Spinal cord (tissue), 10 donors: ENCODE results near the gene TWIST1. TPM values are rescaled to one million over a fixed set of nuclear protein-coding genes. Genes with fewer than 3 reads are reported as not detected.

Experiments used
- DNase-seq, 6 donors: peaks; one replicate each; pipeline versions ENCODE4 v3.0.0 to v3.0.0-alpha.2; 2013 to 2015; ENCODE audit warnings: low spot score in 6 of 6, low read depth in 4 of 6
- H3K27ac ChIP-seq: one replicate; pipeline ENCODE4 v1.5.1; 2013; ENCODE audit warnings: low read depth, low read length, control low read depth
- H3K27me3 ChIP-seq: one replicate; pipeline ENCODE4 v1.6.1; 2013; ENCODE audit warnings: low read length; ENCODE audit not compliant: control insufficient read depth, insufficient read depth
- H3K36me3 ChIP-seq: one replicate; pipeline ENCODE4 v1.6.1; 2013; ENCODE audit warnings: low read length; ENCODE audit not compliant: control insufficient read depth, insufficient read depth
- H3K4me1 ChIP-seq: one replicate; pipeline ENCODE4 v1.6.1; 2013; ENCODE audit warnings: low read length; ENCODE audit not compliant: control insufficient read depth, insufficient read depth
- H3K4me3 ChIP-seq: one replicate; pipeline ENCODE4 v1.5.1; 2013; ENCODE audit warnings: low read depth, low read length, control low read depth
- H3K9me3 ChIP-seq: one replicate; pipeline ENCODE4 v1.6.1; 2013; ENCODE audit warnings: low read length; ENCODE audit not compliant: control insufficient read depth, insufficient read depth
- WGBS: methylation state at CpG from one replicate; pipeline ENCODE4 v1.1.5; 2013; ENCODE audit warnings: missing lambda C conversion rate; ENCODE audit not compliant: insufficient coverage; 5-methylcytosine and 5-hydroxymethylcytosine counted together
- polyA plus RNA-seq, 2 donors: library from polyadenylated mRNA; unstranded; fragments of 120-200 nt; gene quantifications; one replicate each; pipeline ENCODE4 v1.2.1, GENCODE V29; 2013; ENCODE audit not compliant: insufficient read length in 2 of 2
- total RNA-seq, 2 donors: library from RNA; depleted of rRNA in 1 of 2; stranded (reverse); fragments of 120-200 nt in 1 of 2; fragments of >200 nt in 1 of 2; gene quantifications; one replicate each; pipeline versions ENCODE4 v1.2.3 to v1.2.4, GENCODE V29; 2013 to 2014
- donor health status: healthy.

Gene TWIST1
- total and polyA plus RNA-seq, 4 donors: 5.7 to 19.9 (median 6.7) TPM

GRCh38 chr7:19097165-19098055, 20.0 kb downstream of the TWIST1 start:
- Histone ChIP-seq H3K4me3 (no peak overlapping the region), H3K27ac (no peak overlapping the region), H3K9me3 (no peaks in the 10 kb centered on the region), H3K27me3 (peaks cover 13% of the 10 kb centered on the region), H3K36me3 (no peaks in the 10 kb centered on the region), H3K4me1 (no peaks in the 10 kb centered on the region)
- no peak for DNase-seq
- WGBS: no CpG with 5 or more reads among the region's 9 CpGs

GRCh38 chr7:19095353-19095860, 22.0 kb downstream of the TWIST1 start:
- no peak overlapping the region for H3K4me3 ChIP-seq
- no peaks in the 10 kb centered on the region for H3K4me1 ChIP-seq
- H3K9me3 ChIP-seq: no peaks in the 10 kb centered on the region
- no peak for DNase-seq
- H3K36me3 ChIP-seq: no peaks in the 10 kb centered on the region
- no CpG with 5 or more reads among the region's 5 CpGs for WGBS
- no peaks in the 10 kb centered on the region for H3K27me3 ChIP-seq
- H3K27ac ChIP-seq: no peak overlapping the region

- Histone ChIP-seq H3K27ac (no peak overlapping the region), H3K27me3 (no peaks in the 10 kb centered on the region)
- WGBS: no CpG with 5 or more reads among the region's 3 CpGs
Measured at GRCh38 chr7:19094598-19095352, 22.7 kb downstream of the TWIST1 start.

GRCh38 chr7:19094138-19094537, 23.3 kb downstream of the TWIST1 start:
- no CpG with 5 or more reads among the region's 1 CpG for WGBS

More at GRCh38 chr7:19094598-19095352, 22.7 kb downstream of the TWIST1 start:
- Histone ChIP-seq H3K4me3 (no peak overlapping the region), H3K36me3 (no peaks in the 10 kb centered on the region), H3K4me1 (no peaks in the 10 kb centered on the region), H3K9me3 (no peaks in the 10 kb centered on the region)
- DNase-seq: no peak

GRCh38 chr7:19091550-19092200, 25.8 kb downstream of the TWIST1 start:
- Histone ChIP-seq H3K4me3 (no peak overlapping the region), H3K4me1 (no peaks in the 10 kb centered on the region), H3K36me3 (no peaks in the 10 kb centered on the region), H3K27ac (no peak overlapping the region), H3K9me3 (no peaks in the 10 kb centered on the region), H3K27me3 (no peaks in the 10 kb centered on the region)
- 73% methylated on average over 2 of the region's 6 CpGs for whole genome bisulfite sequencing
- DNase-seq: no peak

More at GRCh38 chr7:19094138-19094537, 23.3 kb downstream of the TWIST1 start:
- H3K9me3 ChIP-seq: no peaks in the 10 kb centered on the region
- no peaks in the 10 kb centered on the region for H3K4me1 ChIP-seq
- H3K27ac ChIP-seq: no peak overlapping the region
- no peak for DNase-seq
- no peak overlapping the region for H3K4me3 ChIP-seq
- no peaks in the 10 kb centered on the region for H3K36me3 ChIP-seq
- H3K27me3 ChIP-seq: no peaks in the 10 kb centered on the region

- Histone ChIP-seq H3K4me3 (no peak overlapping the region), H3K4me1 (no peaks in the 10 kb centered on the region), H3K36me3 (no peaks in the 10 kb centered on the region), H3K27ac (no peak overlapping the region), H3K27me3 (no peaks in the 10 kb centered on the region), H3K9me3 (no peaks in the 10 kb centered on the region)
- WGBS: no CpG with 5 or more reads among the region's 2 CpGs
- no peak for DNase-seq
Measured at GRCh38 chr7:19090526-19090925, 26.9 kb downstream of the TWIST1 start.

GRCh38 chr7:19089797-19090196, 27.6 kb downstream of the TWIST1 start:
- H3K9me3 ChIP-seq: no peaks in the 10 kb centered on the region
- no peaks in the 10 kb centered on the region for H3K27me3 ChIP-seq
- no peak for DNase-seq
- no peak overlapping the region for H3K4me3 ChIP-seq
- no peaks in the 10 kb centered on the region for H3K4me1 ChIP-seq
- WGBS: 88% methylated on average over 2 of the region's 3 CpGs
- no peak overlapping the region for H3K27ac ChIP-seq
- no peaks in the 10 kb centered on the region for H3K36me3 ChIP-seq

- no peak overlapping the region for H3K4me3 ChIP-seq
- no peak overlapping the region for H3K27ac ChIP-seq
- no peak for DNase-seq
- H3K4me1 ChIP-seq: no peaks in the 10 kb centered on the region
- no peaks in the 10 kb centered on the region for H3K9me3 ChIP-seq
- WGBS: no CpG with 5 or more reads among the region's 2 CpGs
- no peaks in the 10 kb centered on the region for H3K36me3 ChIP-seq
- H3K27me3 ChIP-seq: no peaks in the 10 kb centered on the region
Measured at GRCh38 chr7:19089378-19089777, 28.1 kb downstream of the TWIST1 start.

- H3K9me3 ChIP-seq: no peaks in the 10 kb centered on the region
- DNase-seq: no peak
- H3K36me3 ChIP-seq: no peaks in the 10 kb centered on the region
- no peaks in the 10 kb centered on the region for H3K27me3 ChIP-seq
- H3K4me1 ChIP-seq: no peaks in the 10 kb centered on the region
- no peak overlapping the region for H3K4me3 ChIP-seq
- no peak overlapping the region for H3K27ac ChIP-seq
- 33% methylated on average over 1 of the region's 1 CpG for WGBS
Measured at GRCh38 chr7:19080093-19080492, 37.3 kb downstream of the TWIST1 start.
